ENCODE data around the gene CYTH4.

CYTH4 gene

GRCh38 chr22:37291559-37292298 is 9.4 kb downstream of the CYTH4 start:
- H3K4me3 ChIP-seq (replicated peaks; ENCODE audit: low read depth, low read length), result no peak overlapping the region
- no peak for DNase-seq (ENCODE audit: extremely low read depth, low read depth)
- TF ChIP-seq CTCF (IDR thresholded peaks at IDR 0.05; ENCODE audit: low read depth, low read length, missing control alignments), result no peak

GRCh38 chr22:37292641-37293040 is 10.3 kb downstream of the CYTH4 start:
- no peak for TF ChIP-seq CTCF (IDR thresholded peaks at IDR 0.05; ENCODE audit: low read depth, low read length, missing control alignments)
- no peak for DNase-seq (ENCODE audit: extremely low read depth, low read depth)
- H3K4me3 ChIP-seq (replicated peaks; ENCODE audit: low read depth, low read length), result no peak overlapping the region

- no peak overlapping the region for H3K4me3 ChIP-seq (replicated peaks; ENCODE audit: low read depth, low read length)
- TF ChIP-seq CTCF (IDR thresholded peaks at IDR 0.05; ENCODE audit: low read depth, low read length, missing control alignments), result no peak
- DNase-seq (ENCODE audit: extremely low read depth, low read depth), result no peak
Observed at GRCh38 chr22:37293172-37293571, 10.9 kb downstream of the CYTH4 start.

GRCh38 chr22:37294747-37295146 is 12.4 kb downstream of the CYTH4 start:
- no peak for TF ChIP-seq CTCF (IDR thresholded peaks at IDR 0.05; ENCODE audit: low read depth, low read length, missing control alignments)
- H3K4me3 ChIP-seq (replicated peaks; ENCODE audit: low read depth, low read length), result no peak overlapping the region
- DNase-seq (ENCODE audit: extremely low read depth, low read depth), result no peak

GRCh38 chr22:37295213-37295886 is 13.0 kb downstream of the CYTH4 start:
- H3K4me3 ChIP-seq (replicated peaks; ENCODE audit: low read depth, low read length), result no peak overlapping the region
- no peak for DNase-seq (ENCODE audit: extremely low read depth, low read depth)
- no peak for TF ChIP-seq CTCF (IDR thresholded peaks at IDR 0.05; ENCODE audit: low read depth, low read length, missing control alignments)

- DNase-seq (ENCODE audit: extremely low read depth, low read depth), result no peak
- TF ChIP-seq CTCF (IDR thresholded peaks at IDR 0.05; ENCODE audit: low read depth, low read length, missing control alignments), result no peak
Observed at GRCh38 chr22:37295946-37296345, 13.6 kb downstream of the CYTH4 start.

More at GRCh38 chr22:37295946-37296345, 13.6 kb downstream of the CYTH4 start:
- H3K4me3 ChIP-seq (replicated peaks; ENCODE audit: low read depth, low read length), result no peak overlapping the region

All from HFF-Myc (cell line).